Heart left ventricle (tissue), 16 donors: ENCODE measurements around the gene SHROOM2. TPM values are rescaled to one million over a fixed set of nuclear protein-coding genes. Genes with fewer than 3 reads are reported as not detected.

Experiments used
- ATAC-seq, 4 donors: fragments of 200-7000 bp; cut with Tn5 transposase; one replicate each; pipeline ENCODE4 v1.9.1; 2020 to 2022; ENCODE audit warnings: moderate library complexity in 4 of 4, mild to moderate bottlenecking in 3 of 4, moderate number of reproducible peaks in 1 of 4
- DNase-seq, 5 donors: peaks; one replicate each; pipeline ENCODE4 v3.0.0-alpha.2; 2020
- H3K27ac ChIP-seq, 12 donors: fragments of 200-600 bp; sonication (generic) in 4 of 12; one replicate each; pipeline versions ENCODE4 v1.5.0 to v1.8.0; 2016 to 2022; ENCODE audit warnings: mild to moderate bottlenecking in 2 of 12
- H3K27me3 ChIP-seq, 9 donors: fragments of 200-600 bp; sonication (generic) in 2 of 9; one replicate each; pipeline versions ENCODE4 v1.5.1 to v1.8.0; 2016 to 2022; ENCODE audit warnings: mild to moderate bottlenecking in 3 of 9
- H3K36me3 ChIP-seq, 9 donors: fragments of 200-600 bp; sonication (generic) in 2 of 9; one replicate each; pipeline versions ENCODE4 v1.5.0 to v1.8.0; 2018 to 2022; ENCODE audit warnings: mild to moderate bottlenecking in 2 of 9
- H3K4me1 ChIP-seq, 12 donors: fragments of 200-600 bp; sonication (generic) in 4 of 12; one replicate each; pipeline versions ENCODE4 v1.5.0 to v1.8.0; 2016 to 2022; ENCODE audit warnings: mild to moderate bottlenecking in 3 of 12
- H3K4me3 ChIP-seq, 12 donors: fragments of 200-600 bp; sonication (generic) in 4 of 12; one replicate each; pipeline versions ENCODE4 v1.5.0 to v1.8.0; 2017 to 2022; ENCODE audit warnings: mild to moderate bottlenecking in 9 of 12, moderate library complexity in 4 of 12
- H3K9me3 ChIP-seq, 12 donors: fragments of 200-600 bp; sonication (generic) in 4 of 12; one replicate each; pipeline versions ENCODE4 v1.5.0 to v1.8.0; 2016 to 2022; ENCODE audit warnings: mild to moderate bottlenecking in 1 of 12
- CTCF ChIP-seq, 12 donors: fragments of 200-600 bp; sonication (generic) in 4 of 12; IDR thresholded peaks; one replicate each; pipeline versions ENCODE4 v1.5.0 to v1.8.0; 2018 to 2022; ENCODE audit warnings: antibody characterized with exemption in 12 of 12, mild to moderate bottlenecking in 5 of 12
- POLR2A ChIP-seq, 2 donors: fragments of 450-650 bp; IDR thresholded peaks; one replicate each; pipeline ENCODE4 v1.6.1; 2017; ENCODE audit warnings: antibody characterized with exemption in 2 of 2, mild to moderate bottlenecking in 2 of 2, moderate library complexity in 2 of 2
- WGBS, 4 donors: extraction: QIAGEN DNeasy Blood & Tissue Kit in 2 of 4; methylation state at CpG; one replicate each; pipeline versions ENCODE4 v1.1.5 to v1.1.7; 2013 to 2018; 5-methylcytosine and 5-hydroxymethylcytosine counted together
- intact Hi-C, 10 donors: fragments of 100-400 bp; cut with DNase I; formaldehyde crosslinking; loops; one replicate each; pipeline versions ENCODE4 v1.11.1 to v1.14.2; 2022
- polyA plus RNA-seq, 2 donors: library from polyadenylated mRNA; stranded (reverse); fragments of 200-250 nt; gene quantifications; one replicate each; pipeline ENCODE4 v1.2.3, GENCODE V29; 2013
- total RNA-seq, 9 donors: library from RNA; depleted of rRNA in 2 of 9; stranded (reverse); fragments of >200 nt in 2 of 9; fragmentation: NEBNext Ultra II Directional in 3 of 9; extraction: Animal tissue kit (Norgen Biotek cat#: 25700) in 3 of 9; gene quantifications; one replicate each; pipeline versions ENCODE4 v1.1.0 to v1.2.4, GENCODE V29; 2016 to 2023
- donor health status: ischemic (EF 13 %, LVEDD 7.1; RV severe dilation, severe dysfunction).
- donor health status: healthy with polysubstance abuse.
- donor health status: DM: no; HTN: yes; CAD: no.
- donor health status: DM: no; HTN: no; CAD: no.
- donor health status: ischemic (EF 25% LVEDD 6.9; RV normal size, moderate dysfunction).
- donor health status: ischemic (EF 25% LVEDD 5.7; RV mildly dilated, moderate dysfunction).
- donor health status: healthy.
- donor health status: DM: yes; HTN: yes; CAD: no.
- donor health status: ischemic (EF 35%, LVEDD 5.7; RV mildly dilated, moderate dysfunction).
- donor health status: nonischemic (EF 11% LVEDD 7.7; RV severe dilation, severe dysfunction).
- donor health status: DM: yes; HTN: yes; CAD: no.
- donor health status: PGD.
- donor health status: ischemic (EF 29% LVEDD 5.4; RV normal size, mild dysfunction).
- donor health status: nonischemic (EF 23%, LVEDD 6.1; RV moderate dilation, normal function).

SHROOM2 gene
- total and polyA plus RNA-seq, 11 donors = 0.38 to 1.7 (median 0.83) TPM

GRCh38 chrX:9864011-9864410 lies 77.8 kb downstream of the SHROOM2 start:
- ATAC-seq = peak in 1 of 4 donors; percentile 12
- WGBS, 4 donors = 50 to 76% (median 66%) methylated on average over 10 of the region's 10 CpGs

GRCh38 chrX:9865804-9866472 lies 79.7 kb downstream of the SHROOM2 start:
- peak in 3 of 4 donors; percentile 38 to 68 (median 48) for ATAC-seq
- DNase-seq = no peak
- Histone ChIP-seq H3K4me3 (no peak overlapping the region), H3K27ac (peak overlapping the region in 2 of 12 donors; percentile 28 to 34), H3K36me3 (no peaks in the 10 kb centered on the region), H3K4me1 (no peaks in the 10 kb centered on the region), H3K27me3 (peaks cover 0 to 13% (median 0%) of the 10 kb centered on the region in 9 donors), H3K9me3 (no peaks in the 10 kb centered on the region)
- intact Hi-C loops = no loop called here
- TF ChIP-seq CTCF (IDR thresholded peaks at IDR 0.05) = no peak
- TF ChIP-seq POLR2A (IDR thresholded peaks at IDR 0.05) = no peak
- WGBS, 4 donors = 75 to 82% (median 77%) methylated on average over 12 of the region's 12 CpGs

More at GRCh38 chrX:9864011-9864410, 77.8 kb downstream of the SHROOM2 start:
- DNase-seq = no peak
- Histone ChIP-seq H3K9me3 (no peaks in the 10 kb centered on the region), H3K27me3 (peaks cover 0 to 13% (median 0%) of the 10 kb centered on the region in 9 donors), H3K36me3 (no peaks in the 10 kb centered on the region), H3K4me1 (no peaks in the 10 kb centered on the region), H3K27ac (no peak overlapping the region), H3K4me3 (no peak overlapping the region)
- intact Hi-C loops = no loop called here
- no peak for TF ChIP-seq POLR2A (IDR thresholded peaks at IDR 0.05)

GRCh38 chrX:9866633-9867032 lies 80.4 kb downstream of the SHROOM2 start:
- Histone ChIP-seq H3K27ac (peak overlapping the region in 3 of 12 donors; percentile 21 to 34 (median 28)), H3K27me3 (peaks cover 0 to 13% (median 0%) of the 10 kb centered on the region in 9 donors), H3K9me3 (no peaks in the 10 kb centered on the region), H3K36me3 (no peaks in the 10 kb centered on the region), H3K4me1 (no peaks in the 10 kb centered on the region), H3K4me3 (no peak overlapping the region)
- TF ChIP-seq POLR2A (IDR thresholded peaks at IDR 0.05) (no peak), CTCF (IDR thresholded peaks at IDR 0.05) (no peak)
- ATAC-seq (peak in 3 of 4 donors; percentile 55 to 57 (median 57)), DNase-seq (no peak)
- whole genome bisulfite sequencing, 4 donors = 40 to 67% (median 59%) methylated on average over 13 of the region's 13 CpGs
- intact Hi-C loops = no loop called here

GRCh38 chrX:9867226-9867625 lies 81.0 kb downstream of the SHROOM2 start:
- no peak for DNase-seq
- Histone ChIP-seq H3K4me1 (no peaks in the 10 kb centered on the region), H3K36me3 (no peaks in the 10 kb centered on the region), H3K9me3 (no peaks in the 10 kb centered on the region), H3K4me3 (no peak overlapping the region), H3K27ac (peak overlapping the region in 1 of 12 donors; percentile 23), H3K27me3 (peaks cover 0 to 13% (median 0%) of the 10 kb centered on the region in 9 donors)
- intact Hi-C loops = no loop called here
- no peak for TF ChIP-seq CTCF (IDR thresholded peaks at IDR 0.05)
- TF ChIP-seq POLR2A (IDR thresholded peaks at IDR 0.05) = no peak
- ATAC-seq = no peak
- 64 to 76% (median 70%) methylated on average over 9 of the region's 9 CpGs for WGBS, 4 donors
